HG03066 (cell line): ENCODE results near the gene MTCP1.
A peak's percentile ranks its signal among the peaks of the same experiment; 100 is the strongest.

ENCODE experiments used
- ATAC-seq: cut with Tn5 transposase; IDR thresholded peaks from one replicate; pipeline ENCODE4 v1.9.1; 2021; ENCODE audit warnings: low read depth; ENCODE audit not compliant: unreplicated experiment

The MTCP1 gene

GRCh38 chrX:155070975-155071693 lies at the start of gene MTCP1, which contains the start of the genes BRCC3 and CMC4:
MTCP1 (minus strand) TSS chrX:155071136; CDS start chrX:155066010, 5,126 bp downstream.
BRCC3 (plus strand) TSS chrX:155071508; CDS start chrX:155071528, 20 bp downstream.
CMC4 (minus strand) TSS chrX:155071136; CDS start chrX:155064023, 7,113 bp downstream.
- ATAC-seq: peak; percentile 84

GRCh38 chrX:155115174-155115819 lies 44.4 kb upstream of the MTCP1 start:
- ATAC-seq: no peak

GRCh38 chrX:155113097-155113496 lies 42.2 kb upstream of the MTCP1 start:
- no peak for ATAC-seq

- no peak for ATAC-seq
Measured at GRCh38 chrX:155112171-155112570, 41.2 kb upstream of the MTCP1 start.

- ATAC-seq: no peak
Measured at GRCh38 chrX:155108427-155108826, 37.5 kb upstream of the MTCP1 start.

GRCh38 chrX:155105919-155106318 lies 35.0 kb upstream of the MTCP1 start:
- no peak for ATAC-seq

- no peak for ATAC-seq
Measured at GRCh38 chrX:155094468-155095061, 23.6 kb upstream of the MTCP1 start.

GRCh38 chrX:155086961-155087735 lies 16.2 kb upstream of the MTCP1 start:
- ATAC-seq: no peak

- no peak for ATAC-seq
Measured at GRCh38 chrX:155086202-155086840, 15.4 kb upstream of the MTCP1 start.

GRCh38 chrX:155071694-155072280 lies 851 bp upstream of the MTCP1 start:
- ATAC-seq: peak; percentile 25

GRCh38 chrX:155070663-155070974 lies 317 bp downstream of the MTCP1 start:
- ATAC-seq: peak; percentile 28

GRCh38 chrX:155070038-155070437 lies 898 bp downstream of the MTCP1 start:
- ATAC-seq: no peak

GRCh38 chrX:155069414-155069813 lies 1.5 kb downstream of the MTCP1 start:
- ATAC-seq: no peak

GRCh38 chrX:155068165-155068564 lies 2.8 kb downstream of the MTCP1 start:
- ATAC-seq: no peak

- no peak for ATAC-seq
Measured at GRCh38 chrX:155065035-155065734, 5.8 kb downstream of the MTCP1 start.

GRCh38 chrX:155061760-155062159 lies 9.2 kb downstream of the MTCP1 start:
- ATAC-seq: no peak

- ATAC-seq: peak; percentile 76
Measured at GRCh38 chrX:155056877-155057792, 13.8 kb downstream of the MTCP1 start.

GRCh38 chrX:155056471-155056870 lies 14.5 kb downstream of the MTCP1 start:
- ATAC-seq: no peak
